Cardiac septum (tissue), 1 donor: ENCODE data around the gene IFT122. TPM values are rescaled to one million over a fixed set of nuclear protein-coding genes. Genes with fewer than 3 reads are reported as not detected.
"Not testable (repeated sequence)": the region's sequence is repeated elsewhere in the genome, so short reads cannot be mapped to it uniquely, and the experiment has no call there.

Source experiments
- DNase-seq: peaks from one replicate; pipeline ENCODE4 v3.0.0-alpha.2; 2020; ENCODE audit warnings: low spot score
- intact Hi-C: fragments of 100-400 bp; cut with DNase I; formaldehyde crosslinking; loops from one replicate; pipeline ENCODE4 v1.14.0; 2022
- total RNA-seq: library from RNA; stranded (reverse); fragmentation: NEBNext Ultra II Directional; extraction: Animal tissue kit (Norgen Biotek cat#: 25700); gene quantifications from one replicate; pipeline ENCODE4 v1.2.1, GENCODE V29; 2021
- donor health status: DM: no; HTN: no; CAD: no.

IFT122 gene
- total RNA-seq, 1 donor from 2014 or later: 11.0 TPM

DNA sequence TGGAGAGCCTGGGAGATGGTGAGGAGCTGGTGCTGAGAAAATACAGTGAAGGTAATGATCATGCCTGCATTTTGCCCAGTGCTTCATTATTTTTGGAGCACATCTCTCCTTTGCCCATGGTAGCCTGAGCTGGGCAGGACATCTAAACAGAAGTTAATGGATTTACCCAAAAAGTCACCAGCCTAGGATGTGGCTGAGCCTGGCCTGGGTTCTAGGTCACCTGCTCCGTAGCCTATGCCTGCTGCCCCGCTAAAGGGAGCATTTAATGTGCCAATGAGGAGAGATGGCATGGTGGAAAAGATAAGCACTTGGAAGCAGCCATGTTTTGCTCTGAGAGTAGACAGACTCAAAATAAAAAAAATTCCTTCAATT, 46.6 kb downstream of the IFT122 start:
- intact Hi-C loops: no loop called here
- DNase-seq: no peak

- intact Hi-C loops: no loop called here
- DNase-seq: no peak
Measured at GRCh38 chr3:129487183-129487867, 47.3 kb downstream of the IFT122 start.

DNA sequence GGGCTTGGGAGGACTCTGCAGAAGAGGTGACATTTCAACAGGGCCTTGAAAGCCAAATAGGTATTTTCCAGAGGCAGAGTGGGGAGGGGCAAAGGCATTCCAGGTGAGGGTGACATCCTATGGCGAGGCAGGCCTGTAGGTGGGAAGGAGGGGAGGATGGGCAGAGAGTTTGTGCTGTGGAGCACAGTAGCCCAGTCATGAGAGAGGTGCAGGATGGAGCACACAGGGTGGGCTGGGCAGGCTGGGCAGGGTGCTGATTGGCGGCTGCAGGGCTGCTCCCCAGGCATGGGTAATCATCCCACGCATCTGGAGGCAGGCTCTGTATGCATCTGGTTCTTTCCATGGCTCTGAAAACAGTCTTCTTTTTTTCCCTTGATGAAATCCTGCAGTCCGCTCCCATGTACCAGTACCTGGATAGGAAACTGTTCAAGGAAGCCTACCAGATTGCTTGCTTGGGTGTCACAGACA, 47.9 kb downstream of the IFT122 start:
- DNase-seq, intact Hi-C loops: not testable (repeated sequence)

DNA sequence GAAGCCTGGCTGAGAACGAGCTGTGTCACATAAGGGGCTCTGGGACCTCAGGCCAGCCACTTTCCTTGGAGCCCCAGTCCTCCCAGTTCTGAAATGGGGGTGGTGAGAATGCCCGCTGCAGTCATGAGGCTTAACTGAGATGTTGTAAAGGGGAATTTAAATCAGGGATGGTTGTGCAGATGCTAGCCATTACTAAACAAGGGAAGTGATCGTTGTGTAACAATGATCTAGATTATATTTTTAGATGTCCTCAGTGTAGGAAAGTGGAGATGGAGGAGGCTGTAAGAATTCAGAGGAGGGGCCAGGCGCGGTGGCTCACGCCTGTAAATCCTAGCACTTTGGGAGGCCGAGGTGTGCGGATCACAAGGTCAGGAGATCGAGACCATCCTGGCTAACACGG, 49.2 kb downstream of the IFT122 start:
- DNase-seq, intact Hi-C loops: not testable (repeated sequence)

DNA sequence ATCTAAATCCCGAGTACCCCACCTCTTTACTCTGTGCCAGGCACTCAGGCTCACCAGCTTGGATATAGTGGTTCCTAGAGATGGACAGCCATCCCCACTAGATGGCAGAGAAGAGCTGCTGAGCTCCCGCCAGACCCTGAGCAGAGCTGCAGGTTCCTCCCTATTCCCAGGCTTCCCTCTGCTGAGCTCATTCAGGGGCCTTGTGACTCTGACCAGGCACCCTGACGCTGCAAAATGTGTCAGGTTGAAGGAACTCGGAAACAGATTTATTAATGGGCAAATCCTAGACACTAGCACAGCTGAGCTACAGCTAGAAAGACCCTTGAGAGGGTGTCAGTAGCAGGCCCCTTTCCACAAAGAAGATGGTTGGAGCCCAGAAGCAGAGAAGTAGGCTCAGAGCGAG, 50.2 kb downstream of the IFT122 start:
- DNase-seq: peak; percentile 92
- intact Hi-C loops: loop anchor here (2.0 to 5.0 kb wide), 3 partner anchors 117 to 447 kb away; partner anchors contain the start of gene PLXND1

DNA sequence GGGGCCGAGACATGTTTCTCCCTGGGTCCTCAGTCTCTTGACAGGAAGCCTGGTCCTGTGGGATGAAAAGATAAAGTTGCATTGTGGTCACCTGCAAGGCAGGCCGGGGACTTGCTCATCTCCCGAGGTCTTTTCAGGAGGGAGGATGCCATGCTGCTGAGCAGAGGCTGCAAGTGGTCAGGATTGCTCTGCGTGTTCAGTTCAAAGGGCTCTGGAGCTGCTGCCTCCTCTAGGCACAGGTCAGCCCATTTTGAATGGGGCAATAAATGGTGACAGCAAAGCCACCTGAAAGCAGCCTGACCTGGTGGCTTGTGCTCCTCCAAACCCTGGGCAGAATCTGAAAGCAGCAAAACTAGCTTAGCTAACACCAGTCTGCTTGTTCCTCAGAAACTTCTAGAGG, 51.1 kb downstream of the IFT122 start:
- intact Hi-C loops: loop anchor here (2.0 to 5.0 kb wide), 3 partner anchors 116 to 446 kb away; partner anchors contain the start of gene PLXND1
- not testable (repeated sequence) for DNase-seq

DNA sequence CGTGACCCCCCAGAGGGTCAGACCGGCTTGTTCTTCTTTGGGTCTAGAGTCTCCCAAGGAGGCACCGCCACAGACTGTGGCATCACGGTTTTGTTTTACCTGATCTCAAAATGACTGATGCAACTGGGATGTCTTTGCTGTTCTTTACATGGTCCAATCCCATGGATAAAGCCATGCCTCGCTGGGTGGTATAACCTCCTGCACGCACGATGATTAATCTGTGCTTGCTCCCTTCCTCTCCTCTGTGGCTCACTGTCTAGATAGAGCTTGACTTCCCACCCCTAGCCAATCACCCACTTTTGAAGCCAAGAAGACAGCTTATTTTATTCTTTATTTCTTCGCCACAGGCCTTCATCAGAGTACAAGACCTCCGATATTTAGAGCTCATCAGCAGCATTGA, 51.8 kb downstream of the IFT122 start:
- intact Hi-C loops: loop anchor here (2.0 to 5.0 kb wide), 3 partner anchors 116 to 446 kb away; partner anchors contain the start of gene PLXND1
- no peak for DNase-seq

DNA sequence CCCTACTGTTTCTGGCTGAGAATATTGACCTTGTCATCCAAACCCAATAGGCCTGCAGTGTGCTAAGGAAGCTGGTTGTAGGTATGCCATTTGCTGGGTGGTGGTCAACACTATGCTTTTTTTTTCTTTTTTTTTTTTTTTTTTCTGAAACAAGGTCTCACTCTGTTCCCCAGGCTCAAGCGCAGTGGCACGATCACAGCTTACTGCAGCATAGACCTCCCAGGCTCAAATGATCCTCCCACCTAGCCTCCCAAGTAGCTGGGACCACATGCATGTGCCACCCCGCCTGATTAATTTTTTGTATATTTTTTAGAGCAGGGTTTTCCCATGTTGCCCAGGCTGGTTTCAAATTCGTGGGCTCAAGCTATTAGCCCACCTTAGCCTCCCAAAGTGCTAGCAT, 52.7 kb downstream of the IFT122 start:
- no peak for DNase-seq
- intact Hi-C loops: loop anchor here (5.0 kb wide), 2 partner anchors 115 to 445 kb away; partner anchors contain the start of gene PLXND1

- intact Hi-C loops: loop anchor here (5.0 kb wide), 2 partner anchors 114 to 444 kb away; partner anchors contain the start of gene PLXND1
- no peak for DNase-seq
Measured at GRCh38 chr3:129493206-129493605, 53.2 kb downstream of the IFT122 start.

DNA sequence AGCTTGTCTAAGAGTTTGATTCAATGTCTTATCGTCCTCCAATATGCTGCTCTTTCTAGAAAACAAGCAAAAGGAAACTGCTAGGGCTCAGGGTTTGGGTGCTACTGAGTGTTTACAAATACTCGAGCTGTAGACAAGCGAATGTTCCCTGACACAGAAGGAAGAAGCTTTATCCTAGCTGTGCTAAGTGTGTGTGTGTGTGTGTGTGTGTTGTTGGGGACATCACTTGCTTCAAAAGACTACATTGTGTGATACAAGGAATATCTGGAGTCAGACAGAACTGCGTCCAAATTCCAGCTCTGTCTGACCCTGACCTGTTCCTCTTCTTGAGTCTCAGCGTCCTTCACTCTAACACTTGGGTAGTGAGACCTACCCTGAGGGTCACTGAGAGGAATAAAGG, 54.5 kb downstream of the IFT122 start:
- not testable (repeated sequence) for DNase-seq
- intact Hi-C loops: loop anchor here (2.0 to 5.0 kb wide), 3 partner anchors 113 to 443 kb away; partner anchors contain the start of gene PLXND1

DNA sequence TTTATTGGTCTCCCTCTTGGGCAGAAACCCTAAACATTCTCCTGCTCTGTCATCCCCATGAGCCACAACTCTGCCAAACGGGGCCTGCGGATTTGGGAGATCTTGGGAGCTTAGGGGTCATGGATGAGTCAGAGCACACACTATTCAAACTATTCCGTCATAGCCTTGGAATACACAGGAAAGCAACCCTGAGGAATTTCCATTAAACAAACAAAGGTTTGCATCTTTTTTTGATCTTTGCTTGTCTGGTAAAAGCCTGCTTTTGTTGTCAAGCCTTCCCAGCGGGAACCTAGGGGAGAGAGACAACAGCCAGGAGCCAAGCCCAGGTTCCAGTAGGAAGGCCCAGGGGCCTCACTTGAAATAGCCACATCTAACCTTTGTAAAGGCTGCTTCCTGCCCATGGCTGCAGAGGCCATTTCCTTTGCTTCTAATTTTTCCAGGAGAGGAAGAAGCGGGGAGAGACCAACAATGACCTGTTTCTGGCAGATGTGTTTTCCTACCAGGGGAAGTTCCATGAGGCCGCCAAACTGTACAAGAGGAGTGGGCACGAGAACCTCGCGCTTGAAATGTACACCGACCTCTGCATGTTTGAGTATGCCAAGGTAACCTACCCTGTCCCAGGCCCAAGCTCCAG, 55.1 kb downstream of the IFT122 start:
- DNase-seq: not testable (repeated sequence)
- intact Hi-C loops: loop anchor here (2.0 kb wide), 1 partner anchor 132 kb away; no protein-coding TSS in a partner anchor

- DNase-seq: not testable (repeated sequence)
Measured at GRCh38 chr3:129497876-129498275, 57.9 kb downstream of the IFT122 start.

DNA sequence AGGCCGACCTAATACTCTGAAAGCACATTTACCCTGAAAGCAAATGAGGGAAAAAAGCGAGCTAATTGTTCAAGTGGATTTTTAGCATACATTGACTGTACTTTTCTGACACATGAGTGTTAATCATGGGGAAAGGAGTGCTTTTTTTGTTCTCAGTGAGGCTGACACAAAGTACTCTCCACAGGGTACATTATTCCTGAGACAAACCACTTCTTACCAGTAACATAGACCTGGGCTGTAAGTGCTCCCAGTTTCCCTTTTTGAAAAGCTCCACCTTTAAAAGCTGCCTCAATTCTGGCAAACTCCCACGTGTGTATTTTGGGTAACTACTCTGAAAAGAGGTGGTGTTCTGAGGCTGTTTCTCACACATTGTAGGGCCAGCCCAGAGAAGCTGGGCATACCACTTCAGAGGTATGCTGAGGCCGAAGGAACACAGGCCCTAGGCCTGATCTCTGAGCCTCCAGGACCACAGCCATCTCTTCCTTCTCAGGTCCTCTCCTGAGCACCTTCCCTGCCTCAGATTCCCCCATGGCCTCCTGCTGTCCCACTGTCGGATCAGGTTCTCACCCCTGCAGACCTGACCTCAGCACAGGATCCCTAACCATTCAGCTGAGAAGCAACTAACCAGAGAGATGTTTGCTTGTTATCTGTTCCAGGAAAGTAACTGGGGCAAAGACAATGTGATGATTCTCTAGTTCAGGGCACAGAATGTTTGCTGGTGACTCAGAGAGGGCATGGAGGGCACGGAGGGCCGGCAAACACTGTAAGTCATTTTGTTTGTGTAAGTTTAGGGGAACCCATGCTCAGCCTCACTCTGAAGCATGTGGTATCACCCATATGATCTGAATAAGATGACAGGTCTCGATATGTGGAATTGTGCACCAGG, 58.8 kb downstream of the IFT122 start:
- DNase-seq, intact Hi-C loops: not testable (repeated sequence)

More at GRCh38 chr3:129497876-129498275, 57.9 kb downstream of the IFT122 start:
- intact Hi-C loops: not testable (repeated sequence)

DNA sequence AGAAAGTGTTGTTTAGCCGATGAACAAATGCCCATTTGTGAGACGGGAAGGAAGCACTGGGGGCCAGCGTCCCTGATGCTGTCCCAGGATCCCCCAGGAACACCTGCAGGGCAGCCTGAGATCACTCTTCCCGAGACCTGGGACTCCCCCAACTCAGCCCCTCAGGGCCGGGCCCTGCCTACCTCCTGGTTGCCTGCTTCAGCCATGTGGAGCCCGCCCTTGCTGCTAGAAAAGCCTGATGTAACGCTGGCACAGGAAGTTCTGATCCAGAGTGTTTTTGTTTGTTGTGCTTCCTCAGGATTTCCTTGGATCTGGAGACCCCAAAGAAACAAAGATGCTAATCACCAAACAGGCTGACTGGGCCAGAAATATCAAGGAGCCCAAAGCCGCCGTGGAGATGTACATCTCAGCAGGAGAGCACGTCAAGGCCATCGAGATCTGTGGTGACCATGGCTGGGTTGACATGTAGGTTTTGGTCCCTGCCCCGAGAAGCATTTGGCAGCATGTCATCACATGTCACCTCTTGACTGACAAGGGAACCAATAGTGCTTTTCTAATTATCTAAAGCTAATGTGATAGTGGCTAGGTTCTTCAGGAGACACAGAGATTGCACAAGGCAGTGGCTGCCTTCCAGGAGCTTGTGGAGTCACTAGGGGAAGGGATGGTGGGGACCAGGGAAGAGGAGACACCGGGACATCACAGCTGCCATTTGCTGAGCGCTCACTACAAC, 59.7 kb downstream of the IFT122 start:
- intact Hi-C loops: loop anchor here (5.0 kb wide), 1 partner anchor 63 kb away; no protein-coding TSS in a partner anchor
- not testable (repeated sequence) for DNase-seq

DNA sequence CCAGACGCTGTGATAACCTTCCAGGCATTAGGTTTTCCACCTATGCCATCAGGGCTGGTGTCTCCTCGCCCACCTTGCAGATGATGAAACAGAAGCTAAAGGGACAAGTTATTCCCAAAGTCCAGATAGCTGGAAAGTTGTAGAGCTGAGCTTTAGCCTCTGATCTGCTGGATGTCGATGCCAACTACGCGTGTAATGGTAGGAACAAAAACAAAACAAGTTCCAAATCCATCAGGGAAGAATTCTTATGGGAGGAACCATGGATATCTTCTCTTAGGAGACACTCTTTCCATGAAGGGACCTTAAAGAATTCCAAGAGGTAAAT, 60.3 kb downstream of the IFT122 start:
- intact Hi-C loops: loop anchor here (5.0 kb wide), 1 partner anchor 62 kb away; no protein-coding TSS in a partner anchor

DNA sequence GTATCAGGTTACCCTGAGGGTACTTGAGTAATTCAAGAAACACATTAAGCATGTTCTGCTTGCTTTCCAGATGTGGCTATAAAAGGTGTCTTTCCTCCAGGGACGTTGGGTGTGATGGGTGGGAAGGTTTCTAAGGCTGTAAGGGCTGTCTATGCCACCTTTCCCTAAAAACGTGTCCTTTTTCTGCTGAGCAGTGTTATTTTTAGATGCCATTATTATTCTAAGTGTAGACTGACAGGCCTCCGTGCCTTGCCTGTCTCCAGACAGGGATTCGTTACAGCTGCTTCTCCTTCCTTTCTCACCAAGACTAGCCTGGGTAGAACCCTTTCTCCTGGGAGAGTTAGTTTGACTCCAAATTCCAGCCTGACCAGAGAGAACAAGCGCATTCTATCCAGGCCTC, 61.6 kb downstream of the IFT122 start:
- intact Hi-C loops: loop anchor here (5.0 kb wide), 1 partner anchor 61 kb away; no protein-coding TSS in a partner anchor
- no peak for DNase-seq

More for the DNA sequence above, 60.3 kb downstream of the IFT122 start:
- DNase-seq: no peak

DNA sequence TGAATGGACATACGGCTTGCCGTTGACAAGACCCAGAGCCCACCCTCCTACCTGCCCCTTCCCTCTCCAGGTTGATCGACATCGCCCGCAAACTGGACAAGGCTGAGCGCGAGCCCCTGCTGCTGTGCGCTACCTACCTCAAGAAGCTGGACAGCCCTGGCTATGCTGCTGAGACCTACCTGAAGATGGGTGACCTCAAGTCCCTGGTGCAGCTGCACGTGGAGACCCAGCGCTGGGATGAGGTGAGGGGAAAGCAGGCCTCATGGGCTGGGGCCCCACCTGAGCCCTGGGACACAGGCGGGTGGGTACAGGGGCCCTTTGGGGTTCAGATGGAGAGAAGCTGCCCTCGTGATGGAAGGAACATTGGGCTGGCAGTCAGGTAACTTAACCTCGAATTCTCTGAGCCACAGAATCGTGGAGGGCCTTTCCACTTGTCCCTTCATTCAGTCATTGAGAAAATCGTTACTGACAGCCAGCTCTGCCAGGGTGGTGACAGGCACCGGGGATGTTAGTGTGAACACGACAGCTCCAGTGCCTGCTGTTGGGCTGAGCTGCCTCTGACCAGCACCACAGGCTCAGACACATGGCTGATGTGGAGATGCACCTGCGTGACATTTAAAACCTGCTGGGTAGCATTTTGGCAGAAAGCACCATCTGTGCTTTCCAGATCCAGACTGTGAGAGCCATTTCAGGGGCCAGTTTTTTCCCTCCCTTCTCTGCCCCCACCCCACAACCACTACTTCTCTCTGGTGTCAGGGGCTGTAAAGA, 62.8 kb downstream of the IFT122 start:
- intact Hi-C loops: loop anchor here (5.0 kb wide), 1 partner anchor 59 kb away; no protein-coding TSS in a partner anchor
- DNase-seq: no peak
